Fibroblast of skin of back (primary cell): ENCODE data around the gene SUN1.
A peak's percentile ranks its signal among the peaks of the same experiment; 100 is the strongest.
"Not testable (repeated sequence)": the region's sequence is repeated elsewhere in the genome, so short reads cannot be mapped to it uniquely, and the experiment has no call there.

Source experiments
- DNase-seq: peaks from one replicate; pipeline ENCODE4 v3.0.0-alpha.2; 2013

The SUN1 gene

GRCh38 chr7:857661-858060, 25.4 kb downstream of the SUN1 start:
- no peak for DNase-seq

- peak; percentile 25 for DNase-seq
Measured at GRCh38 chr7:859359-860030, 27.2 kb downstream of the SUN1 start.

GRCh38 chr7:860149-860548, 27.9 kb downstream of the SUN1 start:
- DNase-seq, result no peak

- DNase-seq, result no peak
Measured at GRCh38 chr7:861222-861621, 28.9 kb downstream of the SUN1 start.

GRCh38 chr7:862157-862556, 29.9 kb downstream of the SUN1 start:
- DNase-seq, result no peak

- DNase-seq, result no peak
Measured at GRCh38 chr7:863106-863505, 30.8 kb downstream of the SUN1 start.

GRCh38 chr7:865921-866320, 33.6 kb downstream of the SUN1 start:
- DNase-seq, result no peak

GRCh38 chr7:867001-867405, 34.7 kb downstream of the SUN1 start:
- DNase-seq, result peak; percentile 38

- DNase-seq, result peak; percentile 71
Measured at GRCh38 chr7:867406-868188, 35.3 kb downstream of the SUN1 start.

GRCh38 chr7:868189-868486, 35.9 kb downstream of the SUN1 start:
- no peak for DNase-seq

GRCh38 chr7:869348-869747, 37.1 kb downstream of the SUN1 start:
- no peak for DNase-seq

GRCh38 chr7:871900-872537, 39.7 kb downstream of the SUN1 start:
- DNase-seq, result no peak

- DNase-seq, result not testable (repeated sequence)
Measured at GRCh38 chr7:872685-873084, 40.4 kb downstream of the SUN1 start.

GRCh38 chr7:873367-874002, 41.2 kb downstream of the SUN1 start:
- peak; percentile 75 for DNase-seq

- no peak for DNase-seq
Measured at GRCh38 chr7:874031-874749, 41.9 kb downstream of the SUN1 start.

GRCh38 chr7:875051-875450, 42.8 kb downstream of the SUN1 start:
- no peak for DNase-seq

GRCh38 chr7:875476-876076, 43.3 kb downstream of the SUN1 start:
- DNase-seq, result no peak

GRCh38 chr7:876077-876971, 44.0 kb downstream of the SUN1 start, which contains the start of gene GET4:
Gene GET4 (plus strand): TSS chr7:876554. CDS start chr7:876646, 92 bp downstream.
- peak; percentile 95 for DNase-seq

GRCh38 chr7:876972-877311, 44.7 kb downstream of the SUN1 start:
- DNase-seq, result no peak

- no peak for DNase-seq
Measured at GRCh38 chr7:877312-878232, 45.3 kb downstream of the SUN1 start.
